GM23338 (cell line): ENCODE data around the gene SORCS2. TPM values are rescaled to one million over a fixed set of nuclear protein-coding genes. Genes with fewer than 3 reads are reported as not detected.

Experiments
- ATAC-seq: fragments of 200-7000 bp; cut with Tn5 transposase; 3 replicates; pipeline ENCODE4 v1.9.1; 2020
- DNase-seq: peaks from one replicate; pipeline ENCODE4 v3.0.0-alpha.2; 2015; ENCODE audit warnings: low spot score
- H2AFZ ChIP-seq: fragments of 200-600 bp; sonication (generic); 2 replicates; pipeline ENCODE4 v1.8.0; 2016; ENCODE audit warnings: antibody characterized with exemption, mild to moderate bottlenecking, moderate library complexity
- H3F3A ChIP-seq: fragments of 200-600 bp; sonication (generic); replicated peaks from 2 replicates; pipeline ENCODE4 v1.8.0; 2017; ENCODE audit warnings: antibody characterized with exemption, mixed run types, low read depth
- H3K27ac ChIP-seq: fragments of 200-600 bp; sonication (generic); 2 replicates; pipeline ENCODE4 v1.6.1; 2016; ENCODE audit warnings: low read depth
- H3K27me3 ChIP-seq: fragments of 200-600 bp; sonication (generic); 2 replicates; pipeline ENCODE4 v1.8.0; 2016; ENCODE audit warnings: mild to moderate bottlenecking, mixed run types, moderate library complexity; ENCODE audit not compliant: insufficient read depth
- H3K36me3 ChIP-seq: fragments of 200-600 bp; sonication (generic); 2 replicates; pipeline ENCODE4 v1.8.0; 2016; ENCODE audit warnings: mild to moderate bottlenecking; ENCODE audit not compliant: insufficient read depth
- H3K4me1 ChIP-seq: fragments of 200-600 bp; sonication (generic); 2 replicates; pipeline ENCODE4 v1.8.0; 2016; ENCODE audit warnings: mild to moderate bottlenecking, moderate library complexity; ENCODE audit not compliant: insufficient read depth
- H3K4me2 ChIP-seq: fragments of 200-600 bp; sonication (generic); 2 replicates; pipeline ENCODE4 v1.7.1; 2017; ENCODE audit warnings: mixed run types
- H3K4me3 ChIP-seq: fragments of 200-600 bp; sonication (generic); 2 replicates; pipeline ENCODE4 v1.6.1; 2016; ENCODE audit warnings: mixed run types
- H3K79me2 ChIP-seq: fragments of 200-600 bp; sonication (generic); replicated peaks from 2 replicates; pipeline ENCODE4 v1.8.0; 2017; ENCODE audit warnings: mild to moderate bottlenecking; ENCODE audit not compliant: insufficient read depth
- H3K9me2 ChIP-seq: fragments of 200-600 bp; sonication (generic); 2 replicates; pipeline ENCODE4 v1.8.0; 2017; ENCODE audit not compliant: insufficient read depth
- H4K20me1 ChIP-seq: fragments of 200-600 bp; sonication (generic); replicated peaks from 2 replicates; pipeline ENCODE4 v1.8.0; 2017; ENCODE audit warnings: mild to moderate bottlenecking; ENCODE audit not compliant: insufficient read depth
- H3K27ac Mint-ChIP-seq: 2 replicates; pipeline ENCODE4 v1.8.0; 2020; ENCODE audit warnings: inconsistent platforms, mild to moderate bottlenecking, moderate library complexity, mixed read lengths
- H3K27me3 Mint-ChIP-seq: 3 replicates; pipeline ENCODE4 v1.8.0; 2022; ENCODE audit warnings: low read depth, mild to moderate bottlenecking, moderate library complexity, mixed read lengths, inconsistent platforms; ENCODE audit not compliant: insufficient read depth, poor library complexity
- H3K36me3 Mint-ChIP-seq: 3 replicates; pipeline ENCODE4 v1.8.0; 2021; ENCODE audit warnings: low read depth, mild to moderate bottlenecking, inconsistent platforms, moderate library complexity, mixed read lengths
- H3K4me1 Mint-ChIP-seq: 3 replicates; pipeline ENCODE4 v1.8.0; 2020; ENCODE audit warnings: mild to moderate bottlenecking, inconsistent platforms, mixed read lengths
- H3K4me3 Mint-ChIP-seq: 3 replicates; pipeline ENCODE4 v1.8.0; 2021; ENCODE audit warnings: moderate library complexity, mild to moderate bottlenecking, inconsistent platforms, mixed read lengths
- H3K9me3 Mint-ChIP-seq: 3 replicates; pipeline ENCODE4 v1.8.0; 2020; ENCODE audit warnings: moderate library complexity, mild to moderate bottlenecking, inconsistent platforms, mixed read lengths
- CREB1 ChIP-seq: fragments of 250-450 bp; sonication (Bioruptor Pico); IDR thresholded peaks from 2 replicates; pipeline ENCODE4 v1.5.0; 2020; ENCODE audit warnings: low read depth, mild to moderate bottlenecking, moderate library complexity
- ETS1 ChIP-seq: IDR thresholded peaks from 2 replicates; pipeline ENCODE4 v1.6.1; 2016; ENCODE audit warnings: antibody characterized with exemption
- EZH2 ChIP-seq: fragments of 200-600 bp; sonication (generic); IDR thresholded peaks from one replicate; pipeline ENCODE4 v1.8.0; 2017; ENCODE audit warnings: antibody characterized with exemption, mild to moderate bottlenecking, low read depth; ENCODE audit not compliant: unreplicated experiment
- EZH2phosphoT487 ChIP-seq: fragments of 200-600 bp; sonication (generic); IDR thresholded peaks from one replicate; pipeline ENCODE4 v1.8.1; 2018; ENCODE audit warnings: antibody characterized with exemption; ENCODE audit not compliant: unreplicated experiment
- JUNB ChIP-seq: IDR thresholded peaks from one replicate; pipeline ENCODE4 v1.6.1; 2016; ENCODE audit warnings: antibody characterized with exemption; ENCODE audit not compliant: unreplicated experiment
- NANOG ChIP-seq: IDR thresholded peaks from 2 replicates; pipeline ENCODE4 v1.6.1; 2016; ENCODE audit warnings: antibody characterized with exemption, borderline replicate concordance
- POLR2AphosphoS5 ChIP-seq: IDR thresholded peaks from 2 replicates; pipeline ENCODE4 v1.6.1; 2016; ENCODE audit warnings: antibody characterized with exemption, low read depth
- REST ChIP-seq: IDR thresholded peaks from one replicate; pipeline ENCODE4 v1.6.1; 2018; ENCODE audit warnings: antibody characterized with exemption; ENCODE audit not compliant: unreplicated experiment
- STAT1 ChIP-seq: IDR thresholded peaks from one replicate; pipeline ENCODE4 v1.6.1; 2016; ENCODE audit warnings: antibody characterized with exemption; ENCODE audit not compliant: unreplicated experiment
- ZNF114 ChIP-seq: fragments of 250-450 bp; sonication (Bioruptor Pico); IDR thresholded peaks from 2 replicates; pipeline ENCODE4 v1.5.0; 2020; ENCODE audit warnings: mild to moderate bottlenecking, moderate library complexity
- ZNF331 ChIP-seq: fragments of 250-450 bp; sonication (Bioruptor Pico); IDR thresholded peaks from 2 replicates; pipeline ENCODE4 v1.5.0; 2020; ENCODE audit warnings: low read depth, mild to moderate bottlenecking, moderate library complexity
- ZNF462 ChIP-seq: fragments of 250-450 bp; sonication (Bioruptor Pico); IDR thresholded peaks from 2 replicates; pipeline ENCODE4 v1.5.0; 2020; ENCODE audit warnings: mild to moderate bottlenecking, moderate library complexity
- polyA plus RNA-seq: library from polyadenylated mRNA; unstranded; fragments of >200 nt; fragmentation: Nextera tagmentation; extraction: Ambion mirVana; gene quantifications from 2 replicates; pipeline ENCODE4 v1.2.1, GENCODE V29; 2016
- total RNA-seq: library from RNA; depleted of rRNA; stranded (reverse); fragments of >200 nt; shearing (Covaris generic); gene quantifications from 2 replicates; pipeline ENCODE4 v1.2.3, GENCODE V29; 2014
- TF ChIP-seq, protein P1 (sequence below), 2 experiments: fragments of 200-600 bp in 1 of 2; sonication (generic) in 1 of 2; conservative IDR thresholded peaks; 2 replicates each; pipeline versions ENCODE4 v1.5.1 to v1.6.1; 2016 to 2017; ENCODE audit warnings: antibody characterized with exemption in 2 of 2, low read depth in 2 of 2, mild to moderate bottlenecking in 2 of 2, moderate library complexity in 1 of 2

The SORCS2 gene
- total and polyA plus RNA-seq, 2 experiments from 2014 or later = 0.47 to 2.4 TPM

DNA sequence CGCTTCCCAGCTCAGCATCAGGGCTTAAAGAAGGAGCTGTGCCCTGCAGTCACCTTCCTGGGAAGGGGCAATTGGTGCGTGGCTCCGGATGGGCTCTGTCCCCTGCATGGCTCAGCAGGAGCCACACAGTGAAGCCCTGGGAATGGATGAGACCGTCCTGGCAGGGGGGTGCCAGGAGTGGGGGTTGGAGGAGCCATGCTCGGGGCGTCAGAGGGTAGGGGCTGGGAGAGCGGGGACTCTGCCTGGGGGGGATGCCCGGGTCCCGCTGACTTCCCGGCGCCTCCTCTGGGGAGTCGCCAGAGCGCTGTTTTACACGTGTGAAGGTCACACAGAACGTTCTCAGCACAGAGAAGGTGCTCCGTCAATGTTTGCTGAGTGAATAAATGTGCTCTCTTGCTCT is 563.2 kb downstream of the SORCS2 start:
- Histone ChIP-seq H4K20me1 (no peaks in the 10 kb centered on the region), H3K36me3 (no peaks in the 10 kb centered on the region), H3K27ac (no peak overlapping the region), H3K79me2 (no peaks in the 10 kb centered on the region), H3K9me2 (no peaks in the 10 kb centered on the region), H3K4me3 (no peak overlapping the region), H3K4me1 (no peaks in the 10 kb centered on the region), H3K4me2 (no peak overlapping the region), H2AFZ (no peak overlapping the region), H3K27me3 (no peaks in the 10 kb centered on the region), H3F3A (no peaks in the 10 kb centered on the region)
- Mint-ChIP-seq H3K27ac (no peak overlapping the region), H3K27me3 (peaks cover 11% of the 10 kb centered on the region), H3K4me3 (no peak overlapping the region), H3K4me1 (peaks cover 4% of the 10 kb centered on the region; the same call in 2 of the 3 replicates), H3K9me3 (no peaks in the 10 kb centered on the region), H3K36me3 (no peaks in the 10 kb centered on the region)
- TF ChIP-seq POLR2AphosphoS5 (no peak), ZNF114 (CRISPR knock-in tag) (no peak), NANOG (no peak), ZNF462 (no peak), ZNF331 (CRISPR knock-in tag) (no peak), REST (no peak), JUNB (no peak), ETS1 (no peak), STAT1 (no peak), EZH2phosphoT487 (no peak), CREB1 (CRISPR knock-in tag) (no peak), EZH2 (no peak)
- TF ChIP-seq, protein P1, sequence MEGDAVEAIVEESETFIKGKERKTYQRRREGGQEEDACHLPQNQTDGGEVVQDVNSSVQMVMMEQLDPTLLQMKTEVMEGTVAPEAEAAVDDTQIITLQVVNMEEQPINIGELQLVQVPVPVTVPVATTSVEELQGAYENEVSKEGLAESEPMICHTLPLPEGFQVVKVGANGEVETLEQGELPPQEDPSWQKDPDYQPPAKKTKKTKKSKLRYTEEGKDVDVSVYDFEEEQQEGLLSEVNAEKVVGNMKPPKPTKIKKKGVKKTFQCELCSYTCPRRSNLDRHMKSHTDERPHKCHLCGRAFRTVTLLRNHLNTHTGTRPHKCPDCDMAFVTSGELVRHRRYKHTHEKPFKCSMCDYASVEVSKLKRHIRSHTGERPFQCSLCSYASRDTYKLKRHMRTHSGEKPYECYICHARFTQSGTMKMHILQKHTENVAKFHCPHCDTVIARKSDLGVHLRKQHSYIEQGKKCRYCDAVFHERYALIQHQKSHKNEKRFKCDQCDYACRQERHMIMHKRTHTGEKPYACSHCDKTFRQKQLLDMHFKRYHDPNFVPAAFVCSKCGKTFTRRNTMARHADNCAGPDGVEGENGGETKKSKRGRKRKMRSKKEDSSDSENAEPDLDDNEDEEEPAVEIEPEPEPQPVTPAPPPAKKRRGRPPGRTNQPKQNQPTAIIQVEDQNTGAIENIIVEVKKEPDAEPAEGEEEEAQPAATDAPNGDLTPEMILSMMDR (conservative IDR thresholded peaks at IDR 0.05; ENCODE audit: low read depth in 2 of 2) = no peak
- no peak for ATAC-seq
- DNase-seq = no peak
